ENCODE data around the gene TNS1.

DNA sequence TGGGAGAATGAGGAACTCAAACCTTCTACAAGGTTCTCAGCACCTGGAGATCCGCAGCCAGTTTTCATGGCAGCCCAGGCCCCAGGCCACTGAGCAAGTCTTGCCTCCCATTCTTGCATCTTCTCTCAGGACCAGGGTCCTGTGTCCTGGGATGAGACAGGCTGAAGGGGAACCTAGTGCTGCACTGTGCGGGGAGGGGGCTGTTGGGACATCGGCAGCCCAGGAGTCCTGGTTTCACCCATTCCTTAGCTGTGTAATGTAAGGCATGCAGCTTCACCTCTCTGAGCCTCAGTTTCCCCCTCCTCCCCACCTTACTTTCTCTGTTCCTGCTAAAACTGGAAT lies 43.9 kb downstream of the TNS1 start:
- TF ChIP-seq GABPA (IDR thresholded peaks at IDR 0.05; ENCODE audit: low read depth) (no peak), CTCF (IDR thresholded peaks at IDR 0.05; ENCODE audit: insufficient read depth, low read length) (no peak), POLR2AphosphoS5 (IDR thresholded peaks at IDR 0.05; ENCODE audit: low read depth) (no peak)
